Adrenal gland (tissue), 5 donors: ENCODE measurements around the gene EGLN1.

Source experiments
- POLR2A ChIP-seq, 2 donors: fragments of 450-650 bp; IDR thresholded peaks; one replicate each; pipeline ENCODE4 v1.6.1; 2017; ENCODE audit warnings: antibody characterized with exemption in 2 of 2, mild to moderate bottlenecking in 2 of 2, moderate library complexity in 1 of 2
- TF ChIP-seq, protein P1 (sequence below), 6 experiments: fragments of 450-650 bp in 4 of 6; fragments of 200-600 bp in 2 of 6; sonication (generic) in 1 of 6; IDR thresholded peaks; 1 replicate in 5 of 6; 2 replicates in 1 of 6; pipeline versions ENCODE4 v1.5.1 to v1.8.0; 2016 to 2021; ENCODE audit warnings: antibody characterized with exemption in 6 of 6, mild to moderate bottlenecking in 2 of 6, moderate library complexity in 1 of 6
- donor health status: DM: no; HTN: no; CAD: no.

DNA sequence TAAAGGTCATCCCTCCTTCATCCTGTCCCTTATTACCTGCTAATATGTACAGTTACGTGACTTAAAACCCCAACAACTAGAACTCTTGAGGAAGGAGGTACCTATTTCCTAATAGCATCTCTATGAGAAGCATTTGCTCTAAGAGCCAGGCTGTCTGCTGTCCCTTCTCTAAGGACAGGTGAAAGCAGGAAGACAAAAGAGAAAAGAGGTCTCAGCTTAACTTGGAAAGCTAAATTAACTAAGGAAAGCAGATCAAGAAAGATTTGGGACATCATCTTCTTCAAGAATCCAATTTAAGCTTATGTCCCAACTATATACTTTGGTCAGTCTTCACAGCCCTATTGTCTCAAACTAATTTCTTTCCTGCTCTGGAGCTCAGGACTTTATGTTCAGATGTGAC is 2.9 kb downstream of the EGLN1 start:
- TF ChIP-seq, protein P1, sequence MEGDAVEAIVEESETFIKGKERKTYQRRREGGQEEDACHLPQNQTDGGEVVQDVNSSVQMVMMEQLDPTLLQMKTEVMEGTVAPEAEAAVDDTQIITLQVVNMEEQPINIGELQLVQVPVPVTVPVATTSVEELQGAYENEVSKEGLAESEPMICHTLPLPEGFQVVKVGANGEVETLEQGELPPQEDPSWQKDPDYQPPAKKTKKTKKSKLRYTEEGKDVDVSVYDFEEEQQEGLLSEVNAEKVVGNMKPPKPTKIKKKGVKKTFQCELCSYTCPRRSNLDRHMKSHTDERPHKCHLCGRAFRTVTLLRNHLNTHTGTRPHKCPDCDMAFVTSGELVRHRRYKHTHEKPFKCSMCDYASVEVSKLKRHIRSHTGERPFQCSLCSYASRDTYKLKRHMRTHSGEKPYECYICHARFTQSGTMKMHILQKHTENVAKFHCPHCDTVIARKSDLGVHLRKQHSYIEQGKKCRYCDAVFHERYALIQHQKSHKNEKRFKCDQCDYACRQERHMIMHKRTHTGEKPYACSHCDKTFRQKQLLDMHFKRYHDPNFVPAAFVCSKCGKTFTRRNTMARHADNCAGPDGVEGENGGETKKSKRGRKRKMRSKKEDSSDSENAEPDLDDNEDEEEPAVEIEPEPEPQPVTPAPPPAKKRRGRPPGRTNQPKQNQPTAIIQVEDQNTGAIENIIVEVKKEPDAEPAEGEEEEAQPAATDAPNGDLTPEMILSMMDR (IDR thresholded peaks at IDR 0.05), result no peak
- TF ChIP-seq POLR2A (IDR thresholded peaks at IDR 0.05), result no peak
